ENCODE results near the gene INTS4.

- TF ChIP-seq ZNF70 (CRISPR knock-in tag; IDR thresholded peaks at IDR 0.05) = no peak
- TF ChIP-seq ZFP3 (CRISPR knock-in tag; IDR thresholded peaks at IDR 0.05) = no peak
- no peak for TF ChIP-seq CREB5 (CRISPR knock-in tag; IDR thresholded peaks at IDR 0.05; ENCODE audit: low read depth)
- TF ChIP-seq PATZ1 (CRISPR knock-in tag; IDR thresholded peaks at IDR 0.05; ENCODE audit: borderline replicate concordance) = no peak
- TF ChIP-seq CSRNP3 (CRISPR knock-in tag; IDR thresholded peaks at IDR 0.05) = no peak
- no peak for TF ChIP-seq CSDC2 (CRISPR knock-in tag; IDR thresholded peaks at IDR 0.05)
- TF ChIP-seq RARB (CRISPR knock-in tag; IDR thresholded peaks at IDR 0.05) = no peak
Measured at GRCh38 chr11:78010304-78010703, 15.8 kb upstream of the INTS4 start.
